HK-2 (cell line): Measurements from ENCODE around the gene TRIM44.

ENCODE experiments used
- DNase-seq: peaks from one replicate; pipeline ENCODE4 v3.0.0-alpha.2; 2018; ENCODE audit not compliant: unreplicated experiment

The TRIM44 gene

GRCh38 chr11:35662649-35663407 is at the start of gene TRIM44:
Gene TRIM44, plus strand, starts transcription at chr11:35662775. Its CDS starts 337 bp downstream, at chr11:35663112.
- peak; percentile 77 for DNase-seq

GRCh38 chr11:35614939-35615569 is 47.5 kb upstream of the TRIM44 start:
- DNase-seq = no peak

GRCh38 chr11:35615921-35616900 is 46.4 kb upstream of the TRIM44 start:
- DNase-seq = no peak

DNA sequence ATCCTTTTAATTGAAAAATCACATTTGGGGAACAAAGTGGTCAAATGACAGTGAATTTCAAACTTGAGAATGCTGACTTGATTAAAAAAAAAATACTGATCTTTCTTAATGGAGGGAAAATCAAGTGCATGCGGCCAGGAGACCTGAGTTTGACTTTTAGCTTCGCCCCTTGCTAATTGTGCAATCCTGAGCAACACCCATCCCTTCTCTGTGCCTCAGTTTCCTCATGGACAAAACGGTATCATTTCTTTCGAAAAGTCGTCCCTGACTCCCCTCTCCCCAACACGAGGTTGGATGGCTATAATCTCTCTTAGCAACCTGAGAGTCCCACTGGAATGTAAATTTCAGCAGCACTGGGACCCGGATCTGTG is 45.3 kb upstream of the TRIM44 start:
- no peak for DNase-seq

GRCh38 chr11:35617687-35618496 is 44.7 kb upstream of the TRIM44 start, which contains the start of gene FJX1:
Gene FJX1, plus strand, starts transcription at chr11:35618460. Its CDS starts 177 bp downstream, at chr11:35618637.
- DNase-seq = peak; percentile 75

DNA sequence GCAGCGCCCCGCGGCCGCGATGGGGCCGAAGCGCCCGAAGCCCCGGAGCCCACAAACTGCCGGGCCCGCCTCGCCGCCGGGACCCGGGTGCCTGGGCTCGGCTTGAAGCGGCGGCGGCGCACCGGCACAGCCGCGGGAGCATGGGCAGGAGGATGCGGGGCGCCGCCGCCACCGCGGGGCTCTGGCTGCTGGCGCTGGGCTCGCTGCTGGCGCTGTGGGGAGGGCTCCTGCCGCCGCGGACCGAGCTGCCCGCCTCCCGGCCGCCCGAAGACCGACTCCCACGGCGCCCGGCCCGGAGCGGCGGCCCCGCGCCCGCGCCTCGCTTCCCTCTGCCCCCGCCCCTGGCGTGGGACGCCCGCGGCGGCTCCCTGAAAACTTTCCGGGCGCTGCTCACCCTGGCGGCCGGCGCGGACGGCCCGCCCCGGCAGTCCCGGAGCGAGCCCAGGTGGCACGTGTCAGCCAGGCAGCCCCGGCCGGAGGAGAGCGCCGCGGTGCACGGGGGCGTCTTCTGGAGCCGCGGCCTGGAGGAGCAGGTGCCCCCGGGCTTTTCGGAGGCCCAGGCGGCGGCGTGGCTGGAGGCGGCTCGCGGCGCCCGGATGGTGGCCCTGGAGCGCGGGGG is 44.0 kb upstream of the TRIM44 start:
- DNase-seq = peak; percentile 39

DNA sequence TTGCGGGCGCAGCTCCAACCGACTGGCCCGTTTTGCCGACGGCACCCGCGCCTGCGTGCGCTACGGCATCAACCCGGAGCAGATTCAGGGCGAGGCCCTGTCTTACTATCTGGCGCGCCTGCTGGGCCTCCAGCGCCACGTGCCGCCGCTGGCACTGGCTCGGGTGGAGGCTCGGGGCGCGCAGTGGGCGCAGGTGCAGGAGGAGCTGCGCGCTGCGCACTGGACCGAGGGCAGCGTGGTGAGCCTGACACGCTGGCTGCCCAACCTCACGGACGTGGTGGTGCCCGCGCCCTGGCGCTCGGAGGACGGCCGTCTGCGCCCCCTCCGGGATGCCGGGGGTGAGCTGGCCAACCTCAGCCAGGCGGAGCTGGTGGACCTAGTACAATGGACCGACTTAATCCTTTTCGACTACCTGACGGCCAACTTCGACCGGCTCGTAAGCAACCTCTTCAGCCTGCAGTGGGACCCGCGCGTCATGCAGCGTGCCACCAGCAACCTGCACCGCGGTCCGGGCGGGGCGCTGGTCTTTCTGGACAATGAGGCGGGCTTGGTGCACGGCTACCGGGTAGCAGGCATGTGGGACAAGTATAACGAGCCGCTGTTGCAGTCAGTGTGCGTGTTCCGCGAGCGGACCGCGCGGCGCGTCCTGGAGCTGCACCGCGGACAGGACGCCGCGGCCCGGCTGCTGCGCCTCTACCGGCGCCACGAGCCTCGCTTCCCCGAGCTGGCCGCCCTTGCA is 43.3 kb upstream of the TRIM44 start:
- peak; percentile 52 for DNase-seq

DNA sequence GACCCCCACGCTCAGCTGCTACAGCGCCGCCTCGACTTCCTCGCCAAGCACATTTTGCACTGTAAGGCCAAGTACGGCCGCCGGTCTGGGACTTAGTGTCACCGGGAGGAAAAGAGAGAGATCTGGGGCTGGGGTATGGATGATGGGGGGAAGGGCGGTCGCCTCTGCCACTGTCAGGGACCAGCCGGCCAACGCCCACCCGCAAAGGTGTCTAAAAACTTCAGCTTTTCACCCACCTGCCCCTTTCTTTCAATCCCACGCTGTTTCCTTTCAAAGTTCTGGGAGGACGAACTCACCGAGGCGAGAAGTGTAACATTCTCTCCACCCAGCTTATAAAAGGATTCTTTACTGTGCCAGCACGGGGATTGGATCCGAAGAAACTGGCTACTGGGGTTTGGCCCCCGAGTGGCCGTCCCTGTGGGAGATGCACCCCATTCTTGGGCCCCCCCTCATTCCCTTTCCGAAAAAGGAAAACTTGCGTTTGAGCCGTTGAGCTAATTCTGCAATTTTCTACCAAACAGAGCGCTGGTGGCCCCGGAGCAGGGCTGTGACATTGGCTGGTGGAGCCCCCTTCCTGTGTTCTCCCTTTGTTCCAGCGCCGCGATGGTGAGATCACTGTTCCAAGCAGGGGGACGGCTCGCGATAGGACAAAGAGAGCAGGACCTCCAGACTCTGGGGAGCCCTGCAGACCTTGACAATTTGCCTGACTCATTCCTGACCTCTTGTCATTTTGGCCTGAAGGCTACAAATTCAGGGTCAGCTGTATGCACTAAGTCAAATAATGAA is 42.5 kb upstream of the TRIM44 start:
- peak; percentile 67 for DNase-seq

GRCh38 chr11:35620795-35621194 is 41.8 kb upstream of the TRIM44 start:
- DNase-seq = no peak

- no peak for DNase-seq
Measured at GRCh38 chr11:35621620-35622019, 41.0 kb upstream of the TRIM44 start.

GRCh38 chr11:35622070-35622469 is 40.5 kb upstream of the TRIM44 start:
- DNase-seq = no peak

- peak; percentile 48 for DNase-seq
Measured at GRCh38 chr11:35623621-35624168, 38.9 kb upstream of the TRIM44 start.

- no peak for DNase-seq
Measured at GRCh38 chr11:35624316-35624715, 38.3 kb upstream of the TRIM44 start.

DNA sequence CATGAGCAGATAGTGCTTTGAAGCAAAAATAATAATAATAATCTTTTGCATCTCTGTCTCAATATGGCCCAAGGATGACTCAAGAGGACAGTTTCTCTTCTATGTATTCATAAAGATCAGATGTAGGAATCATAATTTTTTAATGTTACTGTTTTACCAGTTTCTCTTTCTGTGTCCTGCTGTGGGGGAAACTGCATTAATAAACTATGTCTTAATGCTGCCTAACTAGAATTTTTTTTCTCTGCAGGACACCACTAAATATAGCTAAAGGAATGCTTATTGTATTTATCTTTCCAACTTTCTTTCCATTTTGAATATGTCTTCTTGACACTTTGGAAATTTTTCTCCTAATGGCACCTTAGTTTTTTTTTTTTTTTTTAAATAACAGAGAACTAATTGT is 37.8 kb upstream of the TRIM44 start:
- no peak for DNase-seq

DNA sequence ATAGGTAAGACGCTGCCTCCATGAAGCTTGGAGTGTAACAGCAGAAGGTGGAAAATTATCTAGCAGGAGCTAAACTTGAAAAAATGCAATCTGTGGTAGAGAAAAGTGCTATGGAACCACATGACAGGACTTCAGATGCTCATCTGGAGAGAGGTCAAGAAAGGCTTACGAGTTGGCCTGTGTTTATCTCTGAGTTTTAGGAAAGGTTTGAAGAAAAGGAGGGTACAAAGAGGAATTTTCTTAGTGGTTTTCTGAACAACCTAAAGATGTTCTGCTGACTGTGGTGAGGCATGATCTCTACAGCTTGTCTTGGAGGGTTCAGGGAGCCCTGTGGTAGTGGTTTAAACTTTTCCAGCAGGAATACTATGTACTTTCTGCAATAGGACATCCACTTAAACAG is 36.1 kb upstream of the TRIM44 start:
- no peak for DNase-seq

DNA sequence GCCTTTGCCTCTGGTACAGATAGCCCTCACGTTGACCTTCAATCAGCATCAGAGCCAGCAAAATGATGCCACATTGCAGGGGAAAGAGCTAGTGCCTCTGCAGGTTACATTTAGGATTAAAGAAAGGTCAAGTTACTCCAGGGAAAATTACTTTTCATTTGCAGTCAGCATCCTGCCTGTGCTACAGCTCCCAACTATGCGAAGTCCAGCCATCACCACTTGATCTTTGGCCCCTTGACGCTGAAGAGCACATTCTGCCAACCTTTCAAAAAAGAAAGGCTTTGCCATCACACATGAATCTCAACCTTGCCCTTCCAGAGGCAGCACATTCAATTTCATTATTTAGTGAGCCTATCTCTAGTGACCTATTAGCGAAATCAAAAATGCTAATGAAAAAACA is 33.1 kb upstream of the TRIM44 start:
- no peak for DNase-seq

GRCh38 chr11:35629914-35630313 is 32.7 kb upstream of the TRIM44 start:
- peak; percentile 73 for DNase-seq

GRCh38 chr11:35631891-35632290 is 30.7 kb upstream of the TRIM44 start:
- no peak for DNase-seq

- DNase-seq = no peak
Measured at GRCh38 chr11:35632301-35632700, 30.3 kb upstream of the TRIM44 start.
